DMS79 (cell line): ENCODE results near the gene PKIB.

Source experiments
- DNase-seq: peaks from one replicate; lab custom pipeline; 2025; lab: John Stamatoyannopoulos, UW

The PKIB gene

DNA sequence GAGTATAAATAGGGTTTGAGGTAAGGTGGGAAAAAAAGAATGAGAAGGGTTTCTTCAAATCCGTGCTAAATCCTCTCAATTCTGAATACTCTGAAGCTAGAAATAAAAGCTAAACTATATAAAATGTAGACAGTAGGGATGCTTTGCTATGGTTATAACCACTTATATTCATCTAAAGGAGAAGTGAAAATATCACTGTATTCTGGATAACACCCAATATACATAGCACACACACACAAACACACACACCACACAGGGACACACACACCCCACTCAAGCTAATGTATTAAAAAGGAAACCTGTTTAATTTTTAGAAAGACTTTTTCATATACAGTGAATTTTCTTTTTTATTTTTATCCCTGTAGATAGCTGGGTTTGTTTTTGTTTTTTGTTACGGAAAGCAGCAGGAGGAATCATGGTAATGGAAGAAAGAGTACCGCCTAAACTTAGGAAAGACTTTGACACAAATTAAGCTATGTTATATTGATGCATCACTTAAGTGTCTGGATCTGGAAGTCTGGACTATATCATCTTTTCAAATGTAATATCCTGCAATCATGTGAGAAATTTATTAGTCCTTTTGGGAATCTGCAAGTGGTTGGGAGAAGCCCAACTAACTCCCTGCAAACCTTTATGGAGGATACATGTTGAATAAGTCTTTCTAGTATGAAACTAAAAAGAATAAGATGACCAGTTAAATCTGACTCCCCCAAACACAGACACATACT is 100.9 kb downstream of the PKIB start:
- DNase-seq = no peak

DNA sequence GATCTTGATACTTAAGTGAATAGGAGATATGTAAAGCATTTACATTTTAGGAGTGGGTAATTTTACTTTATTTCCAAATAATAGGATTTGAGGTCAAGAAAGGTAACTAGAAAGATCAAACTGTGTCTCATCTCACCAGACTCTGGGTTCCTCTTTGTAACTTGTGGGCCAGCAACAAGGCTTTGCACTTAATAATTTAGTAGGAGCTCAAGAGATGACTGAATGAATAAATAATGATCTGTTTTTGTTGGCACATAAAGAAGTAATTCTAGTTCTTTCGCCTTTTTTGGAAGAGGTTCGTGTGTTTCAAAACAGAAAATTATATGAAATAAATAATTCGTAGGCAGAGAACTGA is 101.9 kb downstream of the PKIB start:
- DNase-seq = no peak

DNA sequence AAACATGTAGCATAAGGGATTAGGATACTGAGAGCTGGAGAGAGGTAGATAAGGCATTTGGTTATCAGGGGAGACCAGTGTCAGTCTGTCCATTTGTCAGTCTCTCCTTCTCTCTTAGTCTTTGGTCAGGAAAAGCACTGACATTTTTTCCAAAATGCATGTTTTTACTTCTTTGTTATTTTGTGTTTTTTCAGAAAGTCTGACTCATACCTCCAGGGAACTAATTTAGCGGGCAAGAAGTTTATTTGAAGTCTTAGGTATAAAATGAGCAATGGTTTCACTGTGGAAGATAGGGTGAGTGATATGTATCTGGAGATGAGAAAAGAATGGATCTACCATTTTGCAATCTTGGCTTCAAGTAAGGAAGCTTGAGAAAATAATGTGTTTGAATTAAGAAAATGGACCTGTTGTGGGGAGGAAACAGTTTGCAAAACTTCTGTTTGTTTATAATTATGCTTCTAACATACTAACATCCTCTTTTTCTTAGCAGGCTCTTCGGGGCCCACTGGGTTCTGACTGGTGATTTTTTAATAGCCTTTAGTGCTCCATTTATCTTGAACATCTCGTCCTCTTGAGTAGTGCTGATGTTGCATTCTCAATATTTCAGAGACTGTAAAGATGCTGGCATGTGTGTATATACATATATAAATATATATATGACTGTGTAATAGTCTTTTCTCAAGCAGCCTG is 102.4 kb downstream of the PKIB start:
- DNase-seq = no peak

DNA sequence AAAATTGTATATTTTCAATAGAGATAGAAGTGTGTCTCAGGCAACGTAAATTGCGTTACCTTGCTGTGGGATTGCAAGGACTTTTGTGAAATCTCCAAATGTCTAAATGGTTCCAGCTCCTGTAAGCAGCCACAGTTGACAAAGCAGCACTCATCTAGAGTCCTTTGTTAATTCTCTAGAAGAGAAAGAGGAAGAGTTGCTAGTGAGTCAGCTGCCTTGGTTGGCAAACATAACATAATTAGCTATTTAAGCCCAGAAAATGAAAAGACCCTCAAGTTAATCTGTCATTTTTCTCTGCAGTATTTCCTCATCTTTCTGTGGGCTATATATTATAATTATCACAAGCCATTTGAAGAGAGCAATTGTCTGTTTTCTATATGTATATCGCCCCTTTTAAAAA is 102.9 kb downstream of the PKIB start:
- no peak for DNase-seq

DNA sequence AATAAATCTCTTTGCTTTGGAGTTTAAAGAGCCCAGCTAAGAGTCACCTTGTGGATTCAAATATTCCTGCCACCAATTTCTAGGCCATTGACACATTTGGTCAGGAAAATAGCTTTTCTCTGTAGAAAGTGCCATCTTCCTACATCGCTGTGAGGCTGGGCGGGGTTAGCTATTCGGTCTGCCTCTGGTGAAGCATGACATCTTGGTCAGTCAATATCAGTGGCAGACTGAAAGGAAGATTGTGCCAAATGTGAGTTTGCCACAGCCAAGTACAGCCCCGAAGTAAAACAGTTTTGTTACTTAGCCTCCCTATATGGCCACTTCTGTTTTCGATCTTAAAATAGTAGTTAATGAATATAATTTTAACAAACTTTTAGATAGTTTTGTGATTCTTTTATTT is 103.9 kb downstream of the PKIB start:
- DNase-seq = no peak

DNA sequence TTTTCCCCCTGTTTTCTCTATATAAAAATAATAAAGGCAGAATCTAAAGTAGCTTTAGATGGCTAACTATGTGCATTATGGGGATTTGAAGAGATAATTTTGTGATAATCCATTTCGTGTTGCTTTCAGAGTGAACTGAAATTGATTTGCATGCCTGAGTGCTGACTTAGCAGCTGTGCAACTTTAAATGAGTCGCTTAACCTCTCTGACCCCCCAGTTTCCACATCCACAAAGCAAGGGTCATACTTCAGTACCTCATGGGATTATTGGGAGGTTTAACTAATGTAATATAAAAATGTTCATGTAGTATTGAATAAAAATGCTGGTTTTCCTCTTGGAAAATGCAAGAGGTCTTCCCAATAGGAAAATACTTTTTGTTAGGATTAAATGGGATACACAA is 105.5 kb downstream of the PKIB start:
- no peak for DNase-seq

DNA sequence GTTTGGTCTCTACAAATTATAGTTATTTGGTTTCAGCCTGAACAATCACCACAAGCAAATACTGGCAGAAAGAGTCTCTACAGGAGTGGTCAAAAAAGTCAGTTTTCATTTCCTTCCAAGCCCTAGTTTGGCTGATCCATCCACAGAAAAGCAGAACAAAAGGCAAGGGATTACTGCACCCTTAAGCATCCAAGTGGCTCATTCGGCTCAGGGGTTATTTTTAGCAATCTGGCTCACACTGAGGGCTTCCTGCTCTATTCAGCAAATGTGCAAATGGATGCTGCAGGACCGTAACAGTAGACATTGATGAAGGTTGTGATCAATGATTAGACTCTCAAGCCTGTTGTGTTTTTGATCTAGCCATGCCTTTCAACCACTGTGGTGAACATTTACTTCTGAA is 107.1 kb downstream of the PKIB start:
- no peak for DNase-seq

DNA sequence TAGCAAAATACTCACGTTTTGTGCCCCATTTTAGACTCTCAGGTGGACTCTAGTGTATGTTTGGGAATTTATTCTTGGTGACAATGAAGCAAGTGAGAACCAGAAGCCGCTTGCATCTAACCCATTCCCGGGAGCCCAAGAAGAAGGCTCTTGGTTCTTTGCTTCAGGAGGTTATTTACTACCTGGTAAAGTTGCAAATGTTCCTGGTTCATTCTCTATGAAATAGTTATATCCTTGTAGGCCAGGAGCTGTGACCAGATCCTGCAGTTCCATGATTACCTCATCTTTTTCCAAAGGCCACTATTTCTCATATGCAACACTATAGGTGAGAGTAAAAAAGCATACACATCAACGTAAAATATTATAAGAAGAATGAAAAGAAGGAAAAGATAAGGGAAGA is 108.4 kb downstream of the PKIB start:
- DNase-seq = no peak

DNA sequence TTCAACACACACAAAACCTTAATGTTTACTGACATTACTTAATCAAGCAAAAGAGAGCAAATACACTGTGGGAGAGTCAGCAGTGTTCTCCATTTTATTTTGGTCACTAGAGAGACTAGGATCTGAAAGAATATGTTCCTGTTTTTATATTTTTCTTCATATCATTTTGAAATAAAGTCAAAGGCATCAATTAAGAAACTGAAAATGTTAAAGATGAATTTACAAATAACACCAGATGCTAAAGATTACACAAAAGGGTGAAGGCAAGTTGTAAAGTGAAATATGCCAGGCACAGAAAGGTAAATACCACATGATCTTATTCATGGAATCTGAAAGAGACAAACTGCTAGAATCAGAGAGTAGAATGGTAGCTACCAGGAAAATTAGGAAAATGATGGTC is 109.0 kb downstream of the PKIB start:
- DNase-seq = no peak

DNA sequence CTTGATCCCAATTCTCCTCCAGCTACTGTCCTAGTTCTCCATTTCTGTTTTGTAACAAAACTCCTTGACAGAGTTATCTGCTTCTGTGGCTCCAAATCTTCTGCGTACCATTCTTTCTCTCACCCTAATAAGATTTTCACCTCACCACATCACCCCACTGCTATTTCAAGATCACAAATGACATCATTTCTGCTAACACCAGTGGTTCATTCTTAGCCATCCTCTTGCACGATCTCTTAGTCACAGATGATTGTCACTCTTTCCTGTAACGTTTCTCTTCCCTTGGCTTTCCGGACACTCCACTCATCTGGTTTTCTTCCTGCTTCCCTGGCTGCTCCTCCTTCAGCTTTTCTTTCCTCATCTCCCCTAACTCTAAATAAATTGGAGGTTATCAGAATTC is 112.5 kb downstream of the PKIB start:
- DNase-seq = no peak

DNA sequence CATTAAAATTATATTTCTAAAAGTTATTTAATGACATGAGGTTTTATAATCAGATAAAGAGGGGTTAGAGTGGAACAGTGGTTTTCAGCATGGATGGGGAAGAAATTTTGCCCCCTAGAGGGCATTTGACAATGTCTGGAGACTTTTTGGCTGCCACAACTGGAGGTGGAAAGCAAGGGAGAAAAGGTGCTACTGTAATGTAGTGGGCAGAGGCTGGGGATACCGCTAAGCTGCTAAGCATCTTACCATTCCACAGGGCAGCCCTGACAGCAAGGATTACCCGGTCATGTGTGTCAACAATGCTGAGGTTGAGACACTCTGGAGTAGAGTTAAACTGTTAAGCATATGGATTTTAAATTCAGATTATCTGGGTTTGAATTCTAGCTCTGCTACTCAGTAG is 116.4 kb downstream of the PKIB start:
- no peak for DNase-seq

DNA sequence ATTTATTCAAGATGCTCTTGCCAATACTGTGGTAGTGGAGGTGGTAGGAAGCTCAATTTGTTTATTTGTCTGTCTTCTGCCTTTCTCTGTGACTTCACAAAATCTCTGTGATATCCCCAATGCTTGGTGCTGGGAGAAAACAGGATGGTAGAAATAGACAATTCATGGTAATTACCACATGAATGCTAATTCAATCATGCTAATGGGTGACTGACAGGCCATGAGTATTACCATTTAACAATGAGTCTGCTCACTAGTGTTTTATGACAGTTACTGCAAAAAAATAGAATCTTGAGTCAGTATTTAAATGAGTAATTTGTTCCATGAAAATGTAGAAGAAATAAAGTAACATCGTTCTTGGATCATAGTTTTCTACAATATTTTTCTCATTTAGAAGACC is 117.0 kb downstream of the PKIB start:
- no peak for DNase-seq

DNA sequence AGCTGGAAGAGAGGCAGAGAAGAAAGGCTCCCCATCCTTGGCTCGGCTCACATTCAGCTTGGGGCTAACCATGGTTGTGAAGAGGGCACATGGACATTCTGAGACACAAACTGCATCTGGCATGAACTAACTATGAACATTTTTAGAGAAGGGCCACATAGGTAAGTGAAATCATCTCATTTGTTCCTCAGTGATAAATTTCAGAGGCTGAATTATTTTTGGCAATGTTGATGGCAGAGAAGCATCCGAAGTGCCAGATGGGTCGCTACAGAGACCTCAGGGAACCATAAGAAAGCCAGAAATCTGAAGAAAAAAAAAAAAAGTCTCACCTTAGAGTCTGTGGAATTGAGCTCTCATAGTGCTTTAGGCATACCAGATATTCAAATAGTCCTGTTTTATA is 120.1 kb downstream of the PKIB start:
- DNase-seq = no peak

DNA sequence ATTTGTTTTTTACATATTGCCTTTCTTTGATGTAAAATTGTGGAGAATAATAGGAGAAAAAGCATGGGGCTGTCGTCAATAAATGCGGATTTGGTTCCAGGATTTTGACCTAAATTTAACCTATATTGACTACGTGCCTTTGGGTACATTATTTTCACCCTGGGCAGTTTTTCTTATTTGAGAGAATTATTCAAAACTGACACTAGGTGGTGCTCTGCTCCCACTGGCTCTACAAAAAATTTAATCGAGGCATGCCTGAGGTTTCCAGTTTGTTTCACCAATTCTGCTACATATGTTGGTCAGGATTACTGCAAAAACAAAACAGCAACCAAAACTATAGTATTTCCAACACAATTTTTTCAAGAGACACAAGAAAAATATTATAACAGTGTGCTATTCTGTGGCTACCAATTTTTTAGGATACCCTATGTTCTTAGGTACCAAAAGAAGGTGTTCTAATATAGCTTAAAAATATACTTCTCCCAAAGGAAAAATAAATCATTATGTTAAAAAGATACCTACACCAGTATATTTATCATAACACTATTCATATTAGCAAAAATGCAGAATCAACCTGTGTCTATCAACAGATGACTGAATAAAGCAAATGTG is 120.7 kb downstream of the PKIB start:
- peak; percentile 36 for DNase-seq

DNA sequence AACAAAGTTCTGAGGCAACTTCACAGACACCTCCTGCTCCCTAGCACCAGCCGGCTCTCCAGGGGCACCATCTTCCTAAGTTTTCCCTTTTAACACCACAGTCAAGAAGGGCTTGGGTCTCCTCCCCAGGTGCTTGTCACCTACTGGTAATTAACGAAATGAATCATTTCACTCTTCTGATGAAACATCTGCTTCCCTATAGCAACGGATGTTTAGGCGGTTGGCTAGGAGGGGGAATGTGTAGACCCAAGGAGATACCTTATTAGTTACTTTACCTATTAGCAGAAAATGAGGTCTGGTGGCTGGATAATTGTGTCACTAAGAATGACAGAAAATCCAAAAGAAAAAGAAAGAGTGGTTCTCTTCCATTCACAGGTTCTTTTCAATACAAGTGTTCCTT is 123.1 kb downstream of the PKIB start:
- no peak for DNase-seq

DNA sequence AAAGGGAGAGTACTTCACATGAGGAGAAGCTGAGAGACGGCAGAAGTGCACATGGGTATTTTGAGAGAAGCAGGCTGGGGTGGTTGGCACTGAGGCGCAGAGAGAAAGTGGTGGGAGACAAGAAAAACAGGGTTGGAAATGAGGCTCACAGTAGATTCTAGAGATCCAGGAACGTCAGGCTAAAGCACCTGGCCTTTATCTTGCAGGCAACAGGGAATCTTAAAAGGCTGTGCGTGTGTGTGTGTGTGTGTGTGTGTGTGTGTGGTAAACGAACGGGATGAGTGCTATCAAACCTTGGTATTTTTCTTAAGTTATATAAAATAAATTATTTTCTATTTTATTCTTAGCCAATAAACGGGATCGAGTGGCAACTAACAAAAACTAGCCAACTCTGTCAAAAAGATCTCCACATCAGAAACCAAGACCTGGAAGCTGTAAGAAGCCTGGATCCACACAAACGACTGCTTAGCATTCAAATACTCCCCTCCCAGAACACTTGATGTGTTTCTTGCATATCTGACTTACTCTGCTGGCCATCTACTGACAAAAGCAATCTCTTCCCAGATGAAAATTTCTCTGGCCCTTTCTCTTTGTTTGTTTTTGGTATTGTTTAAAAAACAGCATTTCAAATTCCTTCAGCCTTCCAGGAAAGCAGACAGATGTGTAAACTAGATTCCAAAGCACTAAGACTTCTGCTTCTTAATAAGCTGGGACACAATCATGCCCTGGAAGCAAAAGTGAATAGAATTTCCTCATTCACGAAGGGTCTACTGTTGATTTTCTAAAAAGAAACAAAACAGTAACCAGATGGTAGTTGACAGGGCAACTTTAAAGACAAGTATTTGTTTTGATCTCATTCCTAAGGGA is 124.6 kb downstream of the PKIB start:
- DNase-seq = no peak

DNA sequence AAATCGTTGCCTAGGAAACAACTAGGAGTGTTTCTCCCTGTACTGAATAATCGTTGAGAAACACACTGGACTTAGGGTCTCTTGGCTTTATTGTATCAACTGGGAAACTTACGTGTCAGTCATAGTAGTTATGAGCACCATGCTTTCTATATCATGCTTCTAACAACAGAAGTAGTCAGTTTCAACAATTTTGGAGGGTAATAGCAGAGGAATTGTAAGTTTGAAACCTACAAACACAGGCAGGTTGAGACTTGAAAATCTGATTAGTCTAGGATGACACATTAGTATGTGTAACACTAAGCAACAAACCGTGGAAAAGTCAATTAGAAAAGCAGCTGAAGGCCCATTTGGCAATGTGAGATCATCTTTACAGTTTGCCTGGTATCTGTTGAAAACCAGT is 125.4 kb downstream of the PKIB start:
- DNase-seq = peak; percentile 70

DNA sequence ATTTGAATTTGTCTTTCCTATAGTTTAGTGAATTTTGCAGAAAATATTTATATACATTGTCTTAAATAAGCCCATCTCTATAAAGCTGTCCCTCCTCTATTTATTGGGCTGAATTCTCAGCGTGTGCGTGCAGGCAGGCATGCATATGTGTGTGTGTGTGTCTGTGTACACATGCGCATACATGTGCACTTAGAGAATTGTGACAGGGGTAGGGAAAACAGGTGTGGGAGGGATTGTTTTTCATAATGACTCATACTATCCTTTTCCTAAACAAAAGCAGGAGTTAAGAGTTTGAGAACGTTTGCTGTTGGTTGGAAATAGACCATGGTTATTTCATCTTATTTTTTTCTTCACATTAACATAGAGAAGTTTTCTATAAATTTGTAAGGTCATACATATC is 126.0 kb downstream of the PKIB start:
- DNase-seq = peak; percentile 37

DNA sequence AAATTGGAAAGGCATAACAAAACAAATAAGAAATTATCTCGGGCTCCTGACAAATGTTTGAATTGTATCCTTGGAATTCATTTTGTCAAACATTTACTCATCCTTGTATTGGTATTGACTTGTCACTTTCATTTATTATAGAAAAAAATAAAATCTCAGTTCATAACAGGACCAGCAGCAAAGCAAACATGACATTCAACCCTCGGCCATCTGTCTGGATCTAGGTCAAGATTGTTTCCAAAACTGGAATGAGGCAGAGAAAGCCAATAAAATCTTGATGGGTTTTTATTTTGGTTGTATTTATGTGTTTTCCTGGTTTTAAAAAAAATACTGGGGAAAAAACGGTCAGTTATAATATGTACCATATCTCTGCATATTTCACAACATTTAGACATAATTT is 126.4 kb downstream of the PKIB start:
- no peak for DNase-seq

DNA sequence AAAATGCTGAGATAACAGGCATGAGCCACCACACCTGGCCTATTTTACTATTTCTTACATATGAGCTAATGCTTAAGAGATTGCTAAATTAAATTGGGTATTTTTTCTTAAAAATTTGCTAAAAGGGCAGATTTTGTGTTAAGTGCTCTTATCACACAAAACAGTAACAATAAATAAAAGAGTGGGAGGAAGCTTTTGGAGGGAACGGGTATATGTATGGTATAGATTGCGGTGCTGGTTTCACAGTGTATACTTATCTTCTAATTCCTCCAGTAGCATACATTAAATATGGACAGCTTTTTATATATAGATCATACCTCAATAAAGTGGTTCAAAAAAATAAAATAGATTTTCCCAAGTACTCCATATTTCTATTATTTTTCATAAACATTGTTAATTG is 129.9 kb downstream of the PKIB start:
- DNase-seq = no peak

DNA sequence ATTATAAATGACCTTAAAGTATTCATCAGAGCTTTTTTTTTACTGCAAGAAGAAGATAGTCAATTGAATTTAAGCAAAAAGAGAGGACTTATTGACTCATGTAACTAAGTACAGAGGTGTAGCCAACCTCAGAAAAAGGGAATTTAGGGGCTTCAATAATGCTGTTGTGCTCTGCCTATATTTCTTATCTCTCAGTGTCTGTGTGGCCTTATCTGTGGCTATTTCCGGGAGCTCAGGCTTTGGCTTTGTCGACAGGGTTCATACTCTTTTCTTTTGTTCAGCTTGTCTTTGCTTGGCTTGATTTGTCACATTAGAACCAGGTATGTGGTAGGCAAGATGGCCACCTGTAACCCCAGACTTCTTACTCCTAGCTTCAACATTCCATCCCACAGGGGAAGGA is 130.7 kb downstream of the PKIB start:
- DNase-seq = no peak

DNA sequence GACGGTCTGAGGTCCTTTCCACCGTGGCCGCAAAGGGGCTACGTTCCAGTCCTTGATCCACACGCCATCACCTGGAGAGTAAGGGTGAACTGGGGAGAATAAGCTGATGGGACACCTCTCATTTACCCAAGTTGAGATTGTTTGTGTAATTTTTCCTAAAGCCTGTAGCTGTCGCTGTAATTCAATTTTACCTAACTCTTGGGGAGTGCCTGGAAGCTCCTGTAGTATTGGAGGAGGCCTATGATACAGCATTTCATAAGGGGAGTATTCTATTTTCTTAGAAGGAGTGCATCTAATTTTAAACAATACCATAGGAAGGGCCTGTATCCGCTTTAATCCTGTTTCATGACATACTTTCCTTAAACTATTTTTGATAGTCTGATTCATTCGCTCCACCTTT is 134.0 kb downstream of the PKIB start:
- DNase-seq = peak; percentile 36

DNA sequence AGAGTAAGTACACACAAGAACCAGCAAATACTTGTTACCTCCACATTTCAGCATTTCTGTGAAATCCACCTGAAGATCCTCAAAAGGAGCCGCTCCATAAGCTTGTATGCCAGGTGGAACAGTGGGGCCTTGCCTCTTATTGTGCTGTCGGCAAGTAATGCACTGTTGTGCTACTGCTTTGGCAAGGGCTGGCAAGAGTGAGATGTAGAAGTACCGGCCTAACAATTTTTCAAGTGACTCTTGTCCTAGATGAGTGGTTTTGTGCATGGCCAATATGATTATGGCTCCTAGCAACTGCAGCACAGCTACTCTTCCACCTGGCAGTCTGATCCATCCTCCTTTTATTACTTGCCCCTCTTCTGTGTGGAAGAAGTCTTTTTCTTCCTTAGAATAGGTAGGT is 134.7 kb downstream of the PKIB start:
- peak; percentile 97 for DNase-seq
